Mesodermal cell (in vitro differentiated cells): Measurements from ENCODE around the gene ATP4B.
"Not testable (repeated sequence)": the region's sequence is repeated elsewhere in the genome, so short reads cannot be mapped to it uniquely, and the experiment has no call there.

Source experiments
- H3K27ac ChIP-seq: 2 replicates; pipeline ENCODE4 v1.7.0; 2013; ENCODE audit warnings: mild to moderate bottlenecking, low read depth, low read length, moderate library complexity; ENCODE audit not compliant: severe bottlenecking
- H3K36me3 ChIP-seq: 2 replicates; pipeline ENCODE4 v1.7.1; 2013; ENCODE audit warnings: mild to moderate bottlenecking, low read length, moderate library complexity; ENCODE audit not compliant: control insufficient read depth, insufficient read depth
- H3K4me1 ChIP-seq: one replicate; pipeline ENCODE4 v1.7.1; 2013; ENCODE audit warnings: mild to moderate bottlenecking, low read length; ENCODE audit not compliant: insufficient read depth, control insufficient read depth, poor library complexity, severe bottlenecking
- H3K4me3 ChIP-seq: 2 replicates; pipeline ENCODE4 v1.7.0; 2013; ENCODE audit warnings: low read length, control low read depth, mild to moderate bottlenecking; ENCODE audit not compliant: insufficient read depth, poor library complexity, severe bottlenecking; ENCODE audit errors: extremely low read depth
- H3K9me3 ChIP-seq: 2 replicates; pipeline ENCODE4 v1.7.1; 2013; ENCODE audit warnings: mild to moderate bottlenecking, low read length, moderate library complexity; ENCODE audit not compliant: control insufficient read depth
- WGBS, 2 experiments: methylation state at CpG; one replicate each; pipeline ENCODE4 v1.1.5; 2013; ENCODE audit warnings: missing lambda C conversion rate in 2 of 2; ENCODE audit not compliant: insufficient coverage in 2 of 2; 5-methylcytosine and 5-hydroxymethylcytosine counted together

ATP4B gene

DNA sequence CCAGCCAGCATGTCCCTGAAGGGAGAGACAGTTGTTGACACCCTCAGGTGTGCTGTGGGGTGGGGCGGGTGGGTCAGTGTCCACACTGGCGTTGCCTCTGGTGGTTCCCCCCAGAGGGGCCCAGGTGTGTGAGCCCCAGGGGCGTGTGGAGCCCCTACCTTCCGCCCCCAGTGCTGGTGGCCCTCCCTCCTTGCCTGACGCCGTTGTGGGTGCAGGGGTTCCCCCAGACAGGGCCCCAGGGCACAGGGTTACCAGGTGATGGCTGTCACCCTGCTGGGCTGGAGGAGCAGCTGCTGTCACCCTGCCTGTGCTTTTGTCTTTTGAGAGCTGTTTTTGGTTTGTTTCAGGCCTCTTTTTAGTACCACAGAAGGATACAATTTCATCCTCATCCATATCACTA, 27.2 kb downstream of the ATP4B start:
- Histone ChIP-seq H3K4me3 (no peak overlapping the region), H3K36me3 (peaks cover 76% of the 10 kb centered on the region), H3K4me1 (no peaks in the 10 kb centered on the region), H3K9me3 (no peaks in the 10 kb centered on the region), H3K27ac (no peak overlapping the region)
- 94 to 100% methylated on average over 6 of the region's 6 CpGs for WGBS, 2 experiments

DNA sequence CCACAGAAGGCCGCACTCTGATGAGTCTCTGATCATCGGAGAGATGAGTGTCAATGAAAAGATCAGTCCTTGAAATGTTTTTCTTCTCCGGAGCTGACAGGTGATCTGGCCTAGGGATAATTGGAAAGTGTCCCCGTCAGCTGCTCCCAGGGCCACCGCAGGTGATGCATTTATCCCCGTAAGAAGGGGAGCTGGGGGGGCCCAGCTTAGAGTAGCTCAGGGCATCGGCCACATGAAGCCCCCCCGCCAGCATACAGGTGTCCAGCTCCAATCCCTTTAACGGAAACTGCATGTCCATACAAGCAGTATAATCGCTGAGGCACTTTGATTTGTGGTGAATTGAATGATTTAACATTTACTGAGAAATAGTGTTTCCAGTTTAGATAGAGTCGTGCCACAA, 27.7 kb downstream of the ATP4B start:
- WGBS, 2 experiments: 95 to 96% methylated on average over 9 to 11 of the region's 11 CpGs
- Histone ChIP-seq H3K4me3 (no peak overlapping the region), H3K9me3 (no peaks in the 10 kb centered on the region), H3K36me3 (peaks cover 72% of the 10 kb centered on the region), H3K27ac (no peak overlapping the region), H3K4me1 (no peaks in the 10 kb centered on the region)

DNA sequence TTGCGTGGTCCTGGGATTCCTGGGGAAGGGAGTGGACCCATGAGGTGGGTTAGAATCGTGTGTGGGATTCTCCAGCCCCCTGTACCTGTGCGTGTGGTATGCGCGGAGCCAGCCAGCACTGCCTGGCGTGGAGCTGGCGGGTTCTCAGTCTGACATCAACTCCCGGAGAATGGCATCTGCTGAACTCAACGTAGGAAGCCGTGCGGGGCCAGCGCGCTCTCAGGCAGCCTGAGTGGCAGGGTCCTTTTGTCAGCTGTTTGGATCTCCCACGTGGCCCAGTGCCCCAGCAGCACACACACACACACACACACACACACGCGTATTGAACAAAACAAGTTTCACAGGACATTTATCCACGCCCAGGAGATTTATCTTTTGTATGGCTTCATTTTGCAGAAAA, 28.1 kb downstream of the ATP4B start:
- Histone ChIP-seq H3K36me3 (peaks cover 69% of the 10 kb centered on the region), H3K27ac (no peak overlapping the region), H3K4me1 (no peaks in the 10 kb centered on the region), H3K9me3 (no peaks in the 10 kb centered on the region), H3K4me3 (no peak overlapping the region)
- WGBS, 2 experiments: 95 to 96% methylated on average over 13 to 16 of the region's 17 CpGs

DNA sequence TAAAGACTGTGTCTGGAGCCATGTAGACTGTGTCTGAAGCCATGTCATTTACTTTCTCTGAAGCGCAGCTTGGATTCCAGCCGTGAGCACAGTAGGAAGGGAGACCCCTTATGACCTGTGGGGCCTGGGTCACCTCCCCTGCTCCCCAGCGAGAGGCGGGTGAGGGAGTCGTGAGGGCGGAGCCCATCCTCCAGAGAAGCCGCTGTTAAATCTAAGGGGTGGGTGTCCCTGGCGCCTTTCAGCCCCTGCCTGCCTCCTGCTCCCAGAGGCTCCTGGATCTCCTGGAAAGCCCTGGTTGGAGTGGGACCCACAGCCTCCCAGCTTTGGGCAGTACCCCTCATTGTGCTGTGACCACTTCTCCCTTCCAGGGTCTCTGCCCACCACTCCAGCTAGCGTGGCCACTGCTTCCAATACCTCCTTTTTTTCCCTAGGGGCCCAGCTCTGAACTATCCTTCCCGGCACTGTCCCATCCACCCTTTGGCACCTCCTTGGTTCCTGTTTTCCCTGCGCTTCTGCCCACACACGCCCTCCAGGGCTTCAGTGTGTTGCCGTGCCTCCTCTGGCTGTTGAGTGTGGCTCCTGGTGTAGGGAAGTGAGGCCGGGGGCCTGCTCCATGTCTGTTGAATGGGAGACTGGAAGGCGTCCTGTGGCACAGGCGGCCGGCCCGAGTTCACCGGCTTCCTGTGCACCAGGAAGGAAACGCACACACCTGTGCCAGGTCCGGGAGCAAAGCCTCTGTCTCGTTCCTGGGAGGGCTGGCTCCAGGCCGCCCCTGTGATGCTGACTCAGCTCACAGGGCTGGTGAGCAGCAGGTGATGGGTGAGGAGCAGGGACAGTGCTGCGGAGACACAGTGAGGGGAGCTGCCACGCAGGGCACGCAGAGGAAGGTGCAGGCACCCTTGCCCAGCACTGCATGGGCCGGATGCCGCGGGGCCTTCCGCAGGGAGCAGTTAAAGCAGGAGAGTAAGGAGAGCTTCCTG, 29.4 kb downstream of the ATP4B start:
- Histone ChIP-seq H3K4me3 (no peak overlapping the region), H3K27ac (no peak overlapping the region), H3K9me3 (no peaks in the 10 kb centered on the region), H3K4me1 (no peaks in the 10 kb centered on the region), H3K36me3 (peaks cover 67% of the 10 kb centered on the region)
- WGBS, 2 experiments: 95 to 96% methylated on average over 17 to 29 of the region's 30 CpGs

DNA sequence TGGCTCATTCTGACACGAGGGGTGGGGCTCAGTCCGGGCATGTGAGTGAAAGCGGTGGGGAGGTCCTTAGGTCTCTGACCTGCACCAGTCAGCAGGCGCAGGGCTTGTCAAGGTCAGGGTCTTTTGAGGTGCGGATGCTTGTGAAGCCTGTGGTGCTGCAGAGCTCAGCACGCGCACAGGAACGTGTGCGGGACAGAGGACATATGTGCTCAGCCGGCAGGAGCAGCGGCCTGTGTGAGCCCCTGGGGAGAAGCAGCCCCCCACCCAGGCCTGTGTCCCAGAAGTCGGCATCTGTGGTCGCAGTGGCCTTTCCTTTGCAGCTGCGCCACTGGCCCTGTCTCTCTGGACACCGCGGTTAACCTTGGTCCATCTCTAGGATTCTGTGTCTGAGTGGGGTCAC, 30.9 kb downstream of the ATP4B start:
- Histone ChIP-seq H3K9me3 (no peaks in the 10 kb centered on the region), H3K27ac (no peak overlapping the region), H3K4me1 (no peaks in the 10 kb centered on the region), H3K36me3 (peaks cover 72% of the 10 kb centered on the region), H3K4me3 (no peak overlapping the region)
- WGBS, 2 experiments: 92 to 94% methylated on average over 15 to 16 of the region's 16 CpGs

DNA sequence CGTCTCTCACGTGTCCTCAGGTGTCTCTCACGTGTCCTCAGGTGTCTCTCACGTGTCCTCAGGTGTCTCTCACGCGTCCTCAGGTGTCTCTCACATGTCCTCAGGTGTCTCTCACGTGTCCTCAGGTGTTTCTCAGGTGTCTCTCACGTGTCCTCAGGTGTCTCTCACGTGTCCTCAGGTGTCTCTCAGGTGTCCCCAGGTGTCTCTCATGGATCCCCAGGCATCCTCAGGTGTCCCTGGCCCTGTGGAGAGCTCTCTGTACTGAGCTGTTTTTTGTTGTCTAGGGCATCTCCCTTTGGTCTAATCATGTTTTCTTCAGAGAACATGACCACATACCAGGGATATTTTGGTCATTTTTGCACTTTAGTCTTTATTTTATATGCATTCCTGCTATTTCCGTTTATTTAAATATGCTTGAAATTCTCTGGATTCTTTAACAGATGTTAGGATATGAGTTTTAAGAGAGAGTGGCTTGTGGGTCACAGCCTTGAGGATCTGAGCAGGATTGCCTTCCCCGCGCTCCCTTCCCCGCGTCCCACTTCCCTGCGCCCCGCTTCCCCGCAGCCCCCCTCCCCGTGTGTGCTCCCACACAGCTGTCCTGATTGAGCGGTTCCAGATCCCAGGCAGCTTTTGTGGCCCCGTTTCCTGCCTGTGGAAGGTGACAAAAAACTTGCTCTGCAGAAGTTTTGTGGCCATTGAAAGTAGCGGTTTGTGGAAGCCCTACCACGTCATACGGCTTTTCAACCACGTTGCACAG, 31.9 kb downstream of the ATP4B start:
- WGBS, 2 experiments: 97% methylated on average over 17 to 23 of the region's 24 CpGs
- peaks cover 63% of the 10 kb centered on the region for H3K36me3 ChIP-seq
- H3K27ac ChIP-seq: peak overlapping the region; percentile 23

DNA sequence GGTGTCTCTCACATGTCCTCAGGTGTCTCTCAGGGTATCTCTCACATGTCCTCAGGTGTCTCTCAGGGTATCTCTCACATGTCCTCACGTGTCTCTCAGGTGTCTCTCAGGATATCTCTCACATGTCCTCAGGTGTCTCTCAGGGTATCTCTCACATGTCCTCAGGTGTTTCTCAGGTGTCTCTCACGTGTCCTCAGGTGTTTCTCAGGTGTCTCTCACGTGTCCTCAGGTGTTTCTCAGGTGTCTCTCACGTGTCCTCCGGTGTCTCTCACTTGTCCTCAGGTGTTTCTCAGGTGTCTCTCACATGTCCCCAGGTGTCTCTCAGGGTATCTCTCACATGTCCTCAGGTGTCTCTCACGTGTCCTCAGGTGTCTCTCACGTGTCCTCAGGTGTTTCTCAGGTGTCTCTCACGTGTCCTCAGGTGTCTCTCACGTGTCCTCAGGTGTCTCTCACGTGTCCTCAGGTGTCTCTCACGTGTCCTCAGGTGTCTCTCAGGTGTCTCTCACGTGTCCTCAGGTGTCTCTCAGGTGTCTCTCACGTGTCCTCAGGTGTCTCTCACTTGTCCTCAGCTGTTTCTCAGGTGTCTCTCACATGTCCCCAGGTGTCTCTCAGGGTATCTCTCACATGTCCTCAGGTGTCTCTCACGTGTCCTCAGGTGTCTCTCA, 33.2 kb downstream of the ATP4B start:
- not testable (repeated sequence) for H3K27ac ChIP-seq, H3K9me3 ChIP-seq, H3K4me1 ChIP-seq, H3K4me3 ChIP-seq
- H3K36me3 ChIP-seq: peaks cover 58% of the 10 kb centered on the region
- WGBS, 2 experiments: 96% methylated on average over 14 of the region's 14 CpGs

More for the DNA sequence above, 31.9 kb downstream of the ATP4B start:
- H3K4me3 ChIP-seq: no peak overlapping the region
- H3K4me1 ChIP-seq: no peaks in the 10 kb centered on the region
- H3K9me3 ChIP-seq: no peaks in the 10 kb centered on the region

DNA sequence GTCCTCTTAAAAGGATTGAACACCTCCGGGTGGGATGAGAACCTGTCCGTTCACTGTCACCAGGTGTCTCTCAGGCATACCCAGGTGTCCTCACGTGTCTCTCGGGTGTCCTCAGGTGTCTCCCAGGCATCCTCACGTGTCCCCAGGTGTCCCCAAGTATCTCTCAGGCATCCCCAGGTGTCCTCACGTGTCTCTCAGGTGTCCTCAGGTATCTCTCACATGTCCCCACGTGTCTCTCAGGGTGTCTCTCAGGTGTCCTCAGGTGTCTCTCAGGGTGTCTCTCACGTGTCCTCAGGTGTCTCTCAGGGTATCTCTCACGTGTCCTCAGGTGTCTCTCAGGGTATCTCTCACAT, 33.8 kb downstream of the ATP4B start:
- 97 to 99% methylated on average over 9 of the region's 9 CpGs for WGBS, 2 experiments
- Histone ChIP-seq H3K9me3 (no peaks in the 10 kb centered on the region), H3K36me3 (peaks cover 58% of the 10 kb centered on the region), H3K27ac (no peak overlapping the region), H3K4me3 (no peak overlapping the region), H3K4me1 (no peaks in the 10 kb centered on the region)

DNA sequence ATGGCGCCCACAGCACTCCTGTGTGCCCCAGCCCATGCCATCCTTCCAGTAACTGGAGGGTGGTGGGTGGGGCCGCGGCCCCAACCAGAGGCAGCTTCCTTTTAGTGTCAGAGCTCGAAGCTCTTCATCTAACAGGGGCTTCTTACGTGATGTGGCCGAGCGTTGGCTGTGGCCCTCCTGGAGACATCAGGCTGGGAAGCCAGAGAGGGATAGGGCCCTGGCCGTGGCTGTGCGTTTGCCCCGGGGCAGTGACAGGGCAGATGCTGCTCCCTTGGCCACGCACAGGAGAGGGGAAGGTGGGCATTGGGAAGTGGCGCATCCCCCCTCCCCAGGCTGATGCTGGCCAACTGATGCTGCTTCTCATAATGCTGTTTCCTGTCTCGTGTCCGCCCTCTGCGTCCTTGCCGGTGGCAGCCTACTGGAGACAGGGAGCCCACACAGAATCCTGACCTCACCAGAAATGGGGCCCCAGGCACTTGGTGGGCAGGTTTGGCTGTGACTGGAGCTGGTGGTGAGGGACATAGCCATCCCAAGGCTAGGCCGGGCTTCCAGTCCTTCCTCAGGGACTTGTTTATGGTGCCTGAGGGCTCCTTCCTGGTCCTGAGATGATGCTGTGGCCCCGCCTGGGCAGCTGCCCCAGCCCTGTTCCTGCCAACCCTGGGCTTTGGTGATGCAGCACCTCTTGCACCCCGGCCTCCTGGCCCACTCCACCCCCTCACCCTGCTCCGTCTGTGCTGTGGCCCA, 34.3 kb downstream of the ATP4B start:
- peaks cover 57% of the 10 kb centered on the region for H3K36me3 ChIP-seq

DNA sequence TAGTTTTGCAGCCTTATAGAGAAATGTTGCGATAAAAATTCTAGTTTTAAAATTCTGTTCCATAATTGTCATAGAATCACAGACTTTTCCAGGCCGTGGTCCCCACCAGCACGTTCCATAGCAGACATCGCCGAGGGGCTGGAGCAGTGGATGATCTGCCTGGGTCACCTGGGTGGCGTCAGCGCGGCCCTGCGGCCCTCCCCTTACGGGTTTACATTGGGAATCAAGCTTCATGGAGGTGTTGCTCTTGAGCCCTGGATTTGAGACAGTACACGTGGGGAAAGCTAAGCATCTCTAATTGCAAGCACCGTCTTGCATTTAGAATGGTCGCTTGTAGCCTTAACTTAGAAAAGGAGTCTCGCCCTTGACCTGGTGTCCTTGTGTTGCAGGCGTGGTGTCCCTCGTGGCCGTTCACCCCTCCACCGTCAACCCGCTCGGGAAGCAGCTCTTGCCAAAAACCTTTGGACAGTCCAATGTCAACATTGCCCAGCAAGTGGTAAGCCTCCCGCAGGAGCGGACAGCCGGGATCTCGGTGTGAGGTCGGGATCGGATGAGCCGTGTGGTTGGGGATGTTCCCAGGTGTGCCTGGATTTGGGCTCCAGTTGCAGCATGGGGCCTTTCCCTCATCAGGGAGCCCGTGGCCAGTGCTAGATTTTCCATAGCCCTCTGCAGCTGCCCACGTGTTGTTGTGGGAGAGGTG, 35.1 kb downstream of the ATP4B start:
- Histone ChIP-seq H3K4me3 (no peak overlapping the region), H3K27ac (no peak overlapping the region), H3K9me3 (no peaks in the 10 kb centered on the region), H3K36me3 (peaks cover 61% of the 10 kb centered on the region), H3K4me1 (no peaks in the 10 kb centered on the region)
- 89 to 98% methylated on average over 26 to 27 of the region's 29 CpGs for WGBS, 2 experiments

More for the DNA sequence above, 34.3 kb downstream of the ATP4B start:
- Histone ChIP-seq H3K9me3 (no peaks in the 10 kb centered on the region), H3K27ac (no peak overlapping the region), H3K4me1 (no peaks in the 10 kb centered on the region), H3K4me3 (no peak overlapping the region)
- 90 to 94% methylated on average over 13 to 19 of the region's 20 CpGs for WGBS, 2 experiments
